Frontal cortex (tissue), 4 donors: Measurements from ENCODE around the gene GCFC2. TPM values are rescaled to one million over a fixed set of nuclear protein-coding genes. Genes with fewer than 3 reads are reported as not detected.
"Not testable (repeated sequence)": the region's sequence is repeated elsewhere in the genome, so short reads cannot be mapped to it uniquely, and the experiment has no call there.

ENCODE experiments used
- DNase-seq, 2 donors: peaks; one replicate each; pipeline ENCODE4 v3.0.0; 2012; ENCODE audit warnings: low spot score in 2 of 2
- FAIRE-seq: peaks from 2 replicates; lab custom pipeline; 2012; peaks lifted over from hg19 to GRCh38; lab: Jason Lieb, UNC
- total RNA-seq: library from RNA; depleted of rRNA; stranded (reverse); fragments of >200 nt; gene quantifications from one replicate; pipeline ENCODE4 v1.2.3, GENCODE V29; 2014
- donor health status: control.
- donor health status: control.
- donor health status: control.

Gene GCFC2
- 19.6 TPM for total RNA-seq

DNA sequence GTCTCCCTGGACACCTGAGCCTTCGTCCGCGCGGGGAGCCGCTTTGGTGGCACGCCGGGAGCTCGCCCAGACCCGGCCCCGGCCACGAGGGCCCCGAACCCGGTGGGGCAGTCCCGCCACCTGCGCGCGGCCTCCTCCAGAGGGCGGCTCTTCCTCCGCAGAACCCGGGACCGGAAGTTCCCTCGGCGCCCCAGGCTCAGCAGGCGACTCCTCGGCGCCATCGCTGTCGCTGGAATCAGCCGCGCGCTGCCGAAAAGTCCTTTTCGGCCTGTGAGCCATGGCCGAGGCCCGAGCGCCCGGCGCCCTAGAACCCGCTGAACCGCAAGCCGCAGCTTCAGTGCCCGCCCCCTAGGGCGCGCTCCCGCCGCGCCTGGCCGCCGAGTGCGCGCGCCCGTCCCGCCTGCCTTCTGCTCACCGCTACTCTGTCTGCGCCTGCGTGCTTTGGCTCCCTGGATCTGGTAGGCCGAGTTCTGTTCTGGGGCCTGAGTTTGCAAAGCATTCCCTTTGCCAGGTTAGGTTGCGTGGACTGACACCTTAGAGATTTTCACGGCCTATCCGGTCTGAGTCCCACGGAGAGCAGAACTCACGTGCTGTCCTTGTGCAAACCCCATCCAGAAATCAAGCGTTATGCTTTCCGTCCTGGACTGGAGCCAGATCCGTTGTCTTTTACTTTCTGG is at the start of gene GCFC2:
Gene GCFC2 (minus strand): TSS at position 339 of the 677 bp plus-strand sequence. CDS start 60 bp downstream, at position 279.
- FAIRE-seq (no peak), DNase-seq (peak; percentile 87 to 88)

DNA sequence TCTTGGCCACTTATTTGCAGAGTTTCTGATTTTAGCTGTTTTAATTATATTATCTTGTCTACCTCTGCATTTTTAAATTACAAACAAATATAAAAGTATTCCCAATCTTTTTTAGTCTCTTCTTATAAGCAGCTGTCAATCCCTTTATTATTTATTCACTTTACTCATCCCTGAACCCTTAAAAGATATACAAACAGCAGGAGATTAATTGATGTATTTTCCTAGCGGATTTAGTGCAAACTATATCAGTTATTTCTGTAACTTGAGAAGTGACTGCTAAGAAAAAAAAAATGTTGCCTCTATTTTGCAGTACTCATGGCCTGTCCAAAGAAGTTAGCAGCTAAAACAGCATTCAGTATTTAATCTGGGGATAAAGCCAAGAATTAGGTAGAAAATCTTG is 42.1 kb upstream of the GCFC2 start:
- FAIRE-seq (no peak), DNase-seq (no peak)

DNA sequence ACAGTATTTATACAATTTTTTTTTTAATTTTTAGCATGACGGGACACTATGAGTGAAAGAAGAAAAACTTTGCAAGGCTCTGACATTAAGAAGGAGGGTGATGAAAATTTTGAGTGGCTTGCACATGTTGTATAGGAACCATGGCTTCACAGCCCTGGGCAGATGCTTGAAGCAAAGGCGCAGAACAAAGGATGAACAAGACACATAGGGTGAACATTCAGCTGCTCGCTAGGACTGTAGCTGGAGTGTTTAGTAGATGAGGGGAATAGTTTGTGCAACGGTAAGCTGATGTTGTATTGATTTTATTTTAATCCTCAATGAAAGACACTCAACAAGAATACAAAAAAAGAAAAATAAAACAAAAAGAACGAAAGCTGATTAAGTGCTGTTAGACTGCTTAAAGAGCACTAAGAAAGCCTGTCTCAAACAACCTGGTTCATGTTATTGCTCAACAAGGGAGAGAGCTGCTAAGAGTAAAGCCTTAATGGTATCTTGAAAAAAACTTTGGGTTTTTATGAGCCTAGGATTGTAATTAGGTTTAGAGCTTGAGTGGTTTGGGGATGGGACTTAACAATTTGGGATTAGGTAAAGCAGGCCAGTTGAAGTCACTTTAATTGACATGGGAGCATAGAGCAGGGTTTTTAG is 41.2 kb upstream of the GCFC2 start:
- no peak for FAIRE-seq

DNA sequence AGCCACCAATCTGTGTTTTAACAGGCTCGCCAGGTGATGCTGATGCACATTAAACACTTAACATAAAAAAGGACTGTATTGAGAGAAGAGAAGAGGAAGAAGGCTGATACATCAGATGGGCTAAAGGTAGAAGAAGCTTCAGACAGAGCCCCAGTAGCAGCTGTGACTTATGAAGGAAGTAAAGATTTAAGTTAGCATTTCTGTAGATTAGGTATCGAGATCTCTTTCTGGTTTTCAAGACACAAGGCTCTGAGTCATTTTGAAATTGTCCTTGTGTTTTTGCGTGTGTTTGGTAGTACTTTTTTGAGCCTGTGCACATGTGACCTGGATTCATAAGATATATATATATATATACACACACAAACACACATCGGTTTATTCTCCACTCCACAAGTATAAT is 40.6 kb upstream of the GCFC2 start:
- DNase-seq (no peak), FAIRE-seq (no peak)

More for the DNA sequence above, 41.2 kb upstream of the GCFC2 start:
- DNase-seq = no peak

DNA sequence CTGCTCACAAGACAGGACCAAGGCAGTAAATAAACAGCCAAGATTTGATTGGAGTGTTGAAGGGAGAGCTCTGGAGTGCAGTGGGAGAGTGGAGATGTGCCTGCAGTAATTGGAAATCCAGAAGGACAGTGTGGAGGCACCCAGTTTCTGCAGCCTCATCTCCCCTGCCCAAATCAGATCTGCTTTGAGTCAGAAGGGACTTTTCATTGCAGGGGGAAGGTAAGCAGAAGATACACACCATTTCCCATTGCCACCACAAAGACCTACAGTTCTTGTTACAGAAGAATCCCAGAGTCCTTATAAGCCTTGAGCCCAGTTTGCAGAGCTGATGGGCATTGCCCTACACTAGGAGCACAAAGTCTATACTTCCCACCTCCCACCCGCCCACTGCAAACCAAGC is 27.2 kb upstream of the GCFC2 start:
- FAIRE-seq (no peak), DNase-seq (no peak)

DNA sequence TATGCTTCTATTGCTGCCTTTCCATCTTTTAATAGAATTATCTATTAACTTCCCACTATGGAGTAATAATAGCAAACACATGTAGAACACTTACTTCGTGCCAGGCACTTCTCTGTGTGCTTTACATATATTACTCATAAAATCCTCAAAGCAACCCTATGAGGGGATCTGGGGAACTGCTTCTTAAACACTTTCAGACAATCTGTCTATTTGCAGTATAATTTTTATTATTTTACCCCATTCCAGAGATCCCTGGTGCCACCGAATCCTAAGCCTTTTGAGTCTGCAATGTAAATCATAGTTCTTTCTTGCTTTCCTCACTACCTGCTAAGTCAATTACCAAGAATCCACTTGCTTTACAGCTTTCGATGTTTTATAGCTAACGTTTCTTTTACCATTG is 25.6 kb upstream of the GCFC2 start:
- DNase-seq (no peak), FAIRE-seq (no peak)

DNA sequence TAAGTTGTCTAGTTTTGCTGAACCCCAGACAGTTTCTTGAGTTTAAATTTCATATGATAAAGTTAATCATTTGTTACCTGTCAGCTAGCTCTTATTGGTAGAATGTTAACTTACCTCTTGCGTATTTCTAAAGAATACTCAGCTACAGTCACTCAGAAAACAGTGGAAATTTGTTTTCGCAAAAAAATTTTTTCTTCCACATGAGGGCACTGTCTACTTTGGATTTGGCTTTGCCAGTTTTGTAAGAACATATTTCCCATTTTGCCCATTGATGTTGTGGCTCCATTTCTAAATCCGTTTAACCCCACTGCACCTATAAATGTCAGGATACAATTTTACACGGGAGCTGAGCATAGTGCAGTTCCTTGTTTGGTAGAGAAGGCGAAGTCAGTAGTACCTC is 19.1 kb upstream of the GCFC2 start:
- DNase-seq (peak in 1 of 2 donors; percentile 16), FAIRE-seq (no peak)

DNA sequence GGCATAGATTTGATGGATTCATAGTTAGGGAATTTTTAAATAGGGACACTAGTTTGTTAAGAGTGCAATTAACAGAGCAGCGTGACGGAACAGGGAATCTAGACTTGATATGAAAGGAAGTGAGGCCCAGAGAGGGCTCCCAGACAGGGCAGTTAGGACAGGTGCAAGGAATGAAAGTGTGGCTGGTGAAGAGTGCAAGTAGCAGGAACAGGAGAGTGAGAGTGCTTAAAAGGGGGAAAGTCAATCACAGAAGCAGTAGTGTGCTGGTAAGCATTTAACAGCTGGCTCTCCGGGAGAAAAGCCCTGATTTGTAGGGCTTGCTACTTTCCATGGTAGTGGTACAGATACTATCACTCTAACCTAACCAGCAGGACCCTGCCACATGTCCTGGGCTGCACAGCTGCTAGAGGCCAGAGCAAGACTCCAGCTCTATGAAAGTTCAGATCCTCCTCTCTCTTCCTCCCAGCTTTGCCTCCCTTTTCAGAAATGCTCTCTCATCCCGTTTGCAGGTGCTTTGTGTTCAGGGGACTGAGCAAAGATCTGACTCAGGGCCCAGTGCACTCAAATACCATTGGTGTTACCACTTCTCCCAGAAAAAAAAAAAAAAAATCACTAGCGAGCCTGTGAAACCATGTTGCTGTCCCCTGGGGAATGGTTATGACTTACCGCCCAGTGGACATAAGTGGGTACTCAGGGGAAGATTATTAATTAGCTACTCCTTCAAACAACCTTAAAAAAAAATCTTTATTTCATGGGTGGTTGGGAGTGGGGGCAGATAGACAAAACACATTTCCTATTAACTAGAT is 18.1 kb upstream of the GCFC2 start:
- no peak for DNase-seq
- FAIRE-seq = no peak

DNA sequence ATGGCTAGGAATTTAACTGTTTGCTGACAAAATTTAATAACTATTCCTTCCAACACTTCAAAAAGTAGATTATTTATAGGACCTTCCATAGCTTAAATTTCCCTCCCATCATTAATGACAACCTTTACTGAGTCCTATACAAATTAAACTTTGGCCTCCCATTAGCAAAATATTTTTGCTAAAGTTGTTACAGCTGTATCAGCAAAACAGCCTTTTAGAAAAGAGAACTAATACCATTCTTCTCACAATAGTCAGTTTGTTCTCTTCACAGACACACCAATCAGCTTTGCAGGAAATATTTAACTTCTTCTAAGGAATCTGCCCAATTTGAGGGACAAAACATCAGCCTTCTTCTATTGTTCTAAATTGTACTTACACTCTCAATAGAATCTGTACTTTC is 12.0 kb upstream of the GCFC2 start:
- DNase-seq = no peak
- FAIRE-seq = no peak

DNA sequence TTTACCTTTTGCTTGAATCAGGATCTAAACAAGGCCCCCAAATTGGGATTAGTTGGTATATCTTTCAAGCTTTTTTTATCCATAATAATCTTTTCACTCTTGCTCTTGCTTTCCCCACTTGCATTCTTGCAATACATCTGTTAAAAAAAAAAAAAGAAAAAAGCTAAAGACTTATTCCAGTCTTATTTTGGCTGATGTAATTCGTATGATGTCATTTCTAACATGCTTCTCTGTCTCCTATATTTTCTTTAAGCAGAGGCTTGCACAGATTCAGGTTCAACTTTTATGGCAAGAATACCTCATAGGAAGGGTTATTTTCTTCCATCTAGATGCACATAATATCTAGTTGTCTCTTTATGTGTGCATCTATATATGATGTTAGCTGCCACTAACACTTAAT is 9.8 kb upstream of the GCFC2 start:
- FAIRE-seq = no peak

DNA sequence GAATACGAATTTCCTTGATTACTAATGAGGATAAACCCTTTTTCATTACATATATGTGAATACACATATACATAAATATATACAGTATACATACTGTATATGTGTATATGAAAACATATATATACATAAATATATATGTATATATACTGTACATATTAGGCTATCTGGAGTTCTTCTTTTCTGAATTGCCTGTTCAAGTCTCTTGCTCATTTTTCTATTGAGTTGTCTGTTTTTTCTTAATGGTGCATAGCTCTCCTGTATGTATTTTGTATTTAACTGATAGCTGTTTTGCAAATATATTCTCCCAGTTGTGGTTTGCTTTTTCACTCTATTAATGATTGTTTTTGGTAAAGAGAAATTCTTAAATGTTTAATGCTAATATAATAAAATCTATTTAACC is 8.9 kb upstream of the GCFC2 start:
- no peak for FAIRE-seq

More for the DNA sequence above, 9.8 kb upstream of the GCFC2 start:
- DNase-seq = no peak

DNA sequence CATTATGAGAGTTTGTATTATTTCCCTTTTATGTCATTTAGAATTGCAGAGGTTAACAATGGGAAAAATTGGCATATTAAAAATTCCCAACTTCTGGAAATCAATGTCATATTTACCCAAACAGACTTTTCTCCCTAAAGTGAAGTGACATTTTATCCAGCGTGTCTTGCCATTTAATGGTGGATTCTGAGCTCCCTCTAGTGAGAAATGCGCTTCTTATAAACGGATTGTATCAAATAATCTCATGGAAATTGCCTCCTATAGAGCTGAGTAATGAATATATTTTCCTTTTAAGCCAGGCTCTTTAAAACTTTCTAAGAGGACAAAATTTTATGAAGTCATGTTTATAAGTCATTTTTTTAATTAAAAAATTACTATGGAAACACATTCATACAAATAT is 5.7 kb upstream of the GCFC2 start:
- FAIRE-seq = peak; percentile 53

More for the DNA sequence above, 8.9 kb upstream of the GCFC2 start:
- no peak for DNase-seq

DNA sequence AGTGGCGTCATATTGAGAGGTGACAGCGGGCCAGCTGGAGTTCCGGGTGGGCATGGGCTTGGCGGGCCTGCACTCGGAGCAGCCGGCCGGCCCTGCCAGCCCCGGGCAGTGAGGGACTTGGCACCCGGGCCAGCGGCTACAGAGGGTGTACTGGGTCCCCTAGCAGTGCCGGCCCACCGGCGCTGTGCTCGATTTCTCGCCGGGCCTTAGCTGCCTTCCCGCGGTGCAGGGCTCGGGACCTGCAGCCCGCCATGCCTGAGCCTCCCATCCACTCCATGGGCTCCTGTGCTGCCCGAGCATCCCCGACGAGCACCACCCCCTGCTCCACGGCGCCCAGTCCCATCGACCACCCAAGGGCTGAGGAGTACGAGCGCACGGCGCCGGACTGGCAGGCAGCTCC is 875 bp upstream of the GCFC2 start:
- not testable (repeated sequence) for DNase-seq, FAIRE-seq

More for the DNA sequence above, 5.7 kb upstream of the GCFC2 start:
- DNase-seq = peak in 1 of 2 donors; percentile 18

DNA sequence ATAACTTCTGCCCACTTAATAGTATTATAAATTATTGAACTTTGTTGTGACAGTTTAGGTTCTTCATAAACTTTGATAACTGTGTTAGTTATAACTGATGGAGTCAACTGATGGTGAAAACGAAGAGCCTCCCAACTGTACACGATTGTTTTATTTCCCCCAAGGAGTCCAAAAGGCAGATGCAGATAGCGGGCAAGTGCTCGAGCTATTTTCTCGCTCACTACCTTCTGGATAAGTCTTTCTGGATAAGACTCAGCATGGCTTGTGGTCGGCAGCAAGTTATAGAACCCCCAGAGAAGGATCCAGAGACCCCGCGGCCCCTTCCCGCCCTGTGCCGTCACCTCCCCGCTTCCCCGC is 517 bp downstream of the GCFC2 start:
- DNase-seq (no peak), FAIRE-seq (no peak)

DNA sequence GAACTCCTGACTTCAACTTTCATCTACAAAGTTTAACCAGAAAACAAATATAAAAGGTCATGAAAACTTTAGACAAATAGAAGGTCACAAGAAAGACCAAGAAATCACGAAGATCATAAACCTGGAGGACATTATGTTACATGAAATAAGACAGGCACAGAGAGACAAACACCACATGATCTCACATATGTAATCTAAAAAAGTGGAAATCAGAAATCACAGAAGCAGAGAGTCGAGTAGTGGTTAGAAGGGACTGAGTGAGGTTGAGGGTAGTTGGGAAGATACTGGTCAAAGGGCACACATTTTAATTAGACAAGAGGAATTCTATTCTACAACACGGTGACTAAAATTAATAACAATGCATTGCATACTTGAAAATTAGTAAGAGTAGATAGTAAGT is 1.4 kb downstream of the GCFC2 start:
- FAIRE-seq = no peak
- no peak for DNase-seq

DNA sequence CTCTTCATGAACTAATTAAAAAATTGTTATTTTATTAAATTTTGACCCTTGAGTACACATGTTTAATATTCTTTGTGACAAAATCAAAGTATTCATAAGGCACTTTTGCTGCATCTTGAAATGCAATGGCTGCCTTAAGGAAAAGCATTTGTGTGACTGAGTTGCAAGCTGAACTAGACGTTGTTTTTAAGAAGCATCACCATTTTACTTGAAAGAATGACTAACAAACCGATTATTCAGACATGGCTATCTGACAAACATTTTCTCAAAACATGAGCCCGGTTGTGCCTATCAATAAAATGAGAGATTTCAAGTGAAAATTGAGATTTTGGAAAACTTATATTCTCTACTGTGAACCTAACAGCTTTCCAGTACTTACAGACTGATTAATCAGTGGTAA is 2.8 kb downstream of the GCFC2 start:
- no peak for FAIRE-seq
- DNase-seq = no peak

DNA sequence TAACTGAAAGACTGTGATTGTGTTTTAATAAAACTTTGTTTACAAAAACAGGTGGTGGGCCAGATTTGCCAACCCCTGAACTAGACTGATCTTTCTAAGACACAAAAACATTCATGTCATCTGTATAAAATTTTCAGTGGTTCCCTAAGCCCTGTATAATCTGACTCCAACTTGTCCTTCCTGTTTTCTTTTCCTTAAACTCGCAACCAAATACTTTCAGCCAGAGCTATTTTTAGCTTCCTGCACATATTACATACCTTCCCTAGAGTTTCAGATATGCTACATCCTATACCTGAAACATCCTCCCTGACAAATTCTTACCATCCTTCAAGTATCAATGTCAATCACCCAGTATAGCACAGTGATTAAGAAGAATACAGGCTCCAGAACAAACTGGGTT is 4.8 kb downstream of the GCFC2 start:
- no peak for FAIRE-seq
- no peak for DNase-seq

DNA sequence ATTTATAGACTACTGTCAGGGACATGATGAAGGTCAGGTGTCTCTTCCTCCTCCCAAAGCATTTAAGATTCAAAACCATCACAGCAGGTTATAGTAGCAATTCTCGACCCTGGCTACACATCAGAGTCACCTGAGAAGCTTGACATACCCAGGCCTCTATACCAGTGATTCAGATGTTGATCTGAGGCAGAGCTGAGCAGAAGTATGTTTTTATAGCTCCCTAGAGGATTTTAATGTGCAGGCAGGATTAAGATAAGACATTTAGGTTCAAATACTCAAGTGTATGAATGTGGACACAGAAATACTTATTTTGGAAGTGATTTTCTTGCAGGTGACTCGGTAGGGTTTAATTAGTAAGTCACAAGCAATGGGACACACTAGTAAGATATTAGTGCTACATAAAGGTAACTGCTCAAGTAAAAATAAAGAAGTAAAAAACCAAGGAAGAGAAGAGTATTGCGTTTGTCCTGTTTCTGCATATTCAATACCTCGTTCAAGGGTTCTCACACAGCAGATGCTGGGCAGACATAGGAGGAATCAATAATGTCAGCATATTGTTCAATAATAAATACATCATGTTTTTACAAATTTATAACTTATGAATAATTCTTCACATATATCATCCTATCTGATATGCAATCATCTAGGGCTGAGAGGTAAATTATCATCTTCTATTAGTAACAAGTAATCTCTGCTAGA is 7.0 kb downstream of the GCFC2 start:
- FAIRE-seq (no peak), DNase-seq (no peak)

DNA sequence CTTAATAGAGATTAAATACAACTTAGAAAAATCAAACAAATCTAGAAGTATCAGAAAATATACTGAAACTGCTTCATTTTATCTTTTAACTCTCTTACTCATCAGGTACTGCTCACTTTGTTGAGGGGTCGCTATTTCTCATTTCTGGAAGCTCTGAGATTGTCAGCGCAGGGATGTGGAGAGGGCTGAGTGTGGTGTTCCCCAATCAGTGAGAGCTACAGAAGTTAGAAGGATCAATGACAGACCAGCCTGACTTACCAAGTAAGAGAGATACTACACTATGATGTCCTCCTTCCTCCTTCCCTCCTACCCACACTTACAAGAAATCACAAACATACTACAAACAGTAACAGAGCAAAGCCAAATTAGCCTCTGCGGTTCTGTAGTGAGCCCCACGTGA is 8.1 kb downstream of the GCFC2 start:
- no peak for DNase-seq

DNA sequence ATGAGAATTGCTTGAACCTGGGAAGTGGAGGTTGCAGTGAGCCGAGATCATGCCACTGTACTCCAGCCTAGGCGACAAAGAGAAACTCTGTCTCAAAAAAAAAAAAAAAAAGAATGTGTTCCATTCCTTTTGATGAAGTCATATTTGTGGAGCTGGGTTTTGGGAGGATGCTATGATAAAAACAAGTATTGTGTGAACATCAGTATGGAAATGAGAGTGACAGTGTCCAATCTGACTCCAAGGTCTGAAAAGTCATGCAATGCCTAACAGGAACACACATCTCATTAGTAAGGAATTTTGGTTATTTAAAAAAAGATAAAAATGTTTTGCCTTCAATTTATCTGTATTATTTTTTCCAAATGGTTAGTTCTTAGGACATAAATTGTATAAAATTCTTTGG is 11.8 kb downstream of the GCFC2 start:
- no peak for DNase-seq
- FAIRE-seq = no peak

More for the DNA sequence above, 8.1 kb downstream of the GCFC2 start:
- FAIRE-seq = no peak
